GM19452 (cell line): ENCODE data around the gene GALNT10.

Source experiments
- ATAC-seq: cut with Tn5 transposase; IDR thresholded peaks from one replicate; pipeline ENCODE4 v1.9.1; 2021; ENCODE audit not compliant: unreplicated experiment

The GALNT10 gene

GRCh38 chr5:154179846-154180710 lies 10.5 kb upstream of the GALNT10 start:
- peak; percentile 87 for ATAC-seq

GRCh38 chr5:154181161-154181560 lies 9.4 kb upstream of the GALNT10 start:
- ATAC-seq, result no peak

GRCh38 chr5:154189256-154189818 lies 1.2 kb upstream of the GALNT10 start:
- ATAC-seq, result peak; percentile 5

- peak; percentile 79 for ATAC-seq
Measured at GRCh38 chr5:154189819-154190594, 526 bp upstream of the GALNT10 start.

- no peak for ATAC-seq
Measured at GRCh38 chr5:154191467-154192261, 1.1 kb downstream of the GALNT10 start.

GRCh38 chr5:154193283-154193682 lies 2.8 kb downstream of the GALNT10 start:
- ATAC-seq, result no peak

GRCh38 chr5:154193701-154194121 lies 3.2 kb downstream of the GALNT10 start:
- ATAC-seq, result no peak

- no peak for ATAC-seq
Measured at GRCh38 chr5:154194345-154195329, 4.1 kb downstream of the GALNT10 start.

GRCh38 chr5:154196281-154196680 lies 5.7 kb downstream of the GALNT10 start:
- no peak for ATAC-seq

- no peak for ATAC-seq
Measured at GRCh38 chr5:154196955-154197652, 6.6 kb downstream of the GALNT10 start.

GRCh38 chr5:154197801-154198491 lies 7.4 kb downstream of the GALNT10 start:
- no peak for ATAC-seq

GRCh38 chr5:154198611-154199230 lies 8.2 kb downstream of the GALNT10 start:
- no peak for ATAC-seq

GRCh38 chr5:154199263-154199662 lies 8.7 kb downstream of the GALNT10 start:
- ATAC-seq, result no peak

GRCh38 chr5:154199671-154200220 lies 9.2 kb downstream of the GALNT10 start:
- ATAC-seq, result no peak

GRCh38 chr5:154200221-154200620 lies 9.7 kb downstream of the GALNT10 start:
- no peak for ATAC-seq

- no peak for ATAC-seq
Measured at GRCh38 chr5:154201108-154201769, 10.7 kb downstream of the GALNT10 start.
